ENCODE data around the gene LY6G6C. TPM values are rescaled to one million over a fixed set of nuclear protein-coding genes. Genes with fewer than 3 reads are reported as not detected.

The LY6G6C gene
- total and polyA plus RNA-seq, 2 of the 13 experiments (the other 11 are each of a cell fraction or from before 2014, with no cell fraction given), result 0.15 TPM; not detected in 1

- TF ChIP-seq ZBTB33 (CRISPR knock-in tag; IDR thresholded peaks at IDR 0.05), result no peak
- TF ChIP-seq HHEX (CRISPR knock-in tag; IDR thresholded peaks at IDR 0.05), result no peak
- TF ChIP-seq AHR (CRISPR knock-in tag; IDR thresholded peaks at IDR 0.05), result no peak
- no peak for TF ChIP-seq ZFX (CRISPR knock-in tag; IDR thresholded peaks at IDR 0.05; ENCODE audit: low read depth)
- no peak for TF ChIP-seq ZNF775 (CRISPR knock-in tag; IDR thresholded peaks at IDR 0.05; ENCODE audit: borderline replicate concordance)
- TF ChIP-seq, protein P1, sequence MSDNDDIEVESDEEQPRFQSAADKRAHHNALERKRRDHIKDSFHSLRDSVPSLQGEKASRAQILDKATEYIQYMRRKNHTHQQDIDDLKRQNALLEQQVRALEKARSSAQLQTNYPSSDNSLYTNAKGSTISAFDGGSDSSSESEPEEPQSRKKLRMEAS (IDR thresholded peaks at IDR 0.05), result no peak
- TF ChIP-seq ZSCAN5A (CRISPR knock-in tag; IDR thresholded peaks at IDR 0.05; ENCODE audit: borderline replicate concordance), result no peak
- TF ChIP-seq NFIC (IDR thresholded peaks at IDR 0.05; ENCODE audit: low read length), result no peak
- no peak for TF ChIP-seq ZNF790 (CRISPR knock-in tag; IDR thresholded peaks at IDR 0.05; ENCODE audit: borderline replicate concordance)
- TF ChIP-seq ZNF136 (CRISPR knock-in tag; IDR thresholded peaks at IDR 0.05; ENCODE audit: low read depth), result no peak; the same call in 1 of the 2 replicates
- TF ChIP-seq CBX2 (IDR thresholded peaks at IDR 0.05; ENCODE audit: low read depth, low read length), result no peak
- TF ChIP-seq CBX2 (CRISPR knock-in tag; IDR thresholded peaks at IDR 0.05; ENCODE audit: low read depth), result no peak
- peak; percentile 73; the same call in 1 of the 2 replicates for TF ChIP-seq THAP7 (CRISPR knock-in tag; IDR thresholded peaks at IDR 0.05)
- no peak for TF ChIP-seq AKNA (CRISPR knock-in tag; IDR thresholded peaks at IDR 0.05; ENCODE audit: borderline replicate concordance)
- no peak for TF ChIP-seq HES4 (CRISPR knock-in tag; IDR thresholded peaks at IDR 0.05; ENCODE audit: borderline replicate concordance)
- TF ChIP-seq ZNF20 (CRISPR knock-in tag; IDR thresholded peaks at IDR 0.05), result no peak
- TF ChIP-seq ZNF230 (CRISPR knock-in tag; IDR thresholded peaks at IDR 0.05), result no peak
- TF ChIP-seq ZNF501 (CRISPR knock-in tag; IDR thresholded peaks at IDR 0.05), result 0 out of 2 replicates have a peak, but pooled peaks have one; percentile 12
Measured at GRCh38 chr6:31734247-31734820, 12.8 kb upstream of the LY6G6C start (continued).

Data from HepG2 (cell line).